ENCODE data around the gene CRKL.
"Not testable (repeated sequence)": the region's sequence is repeated elsewhere in the genome, so short reads cannot be mapped to it uniquely, and the experiment has no call there.

The CRKL gene, protein sequence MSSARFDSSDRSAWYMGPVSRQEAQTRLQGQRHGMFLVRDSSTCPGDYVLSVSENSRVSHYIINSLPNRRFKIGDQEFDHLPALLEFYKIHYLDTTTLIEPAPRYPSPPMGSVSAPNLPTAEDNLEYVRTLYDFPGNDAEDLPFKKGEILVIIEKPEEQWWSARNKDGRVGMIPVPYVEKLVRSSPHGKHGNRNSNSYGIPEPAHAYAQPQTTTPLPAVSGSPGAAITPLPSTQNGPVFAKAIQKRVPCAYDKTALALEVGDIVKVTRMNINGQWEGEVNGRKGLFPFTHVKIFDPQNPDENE

DNA sequence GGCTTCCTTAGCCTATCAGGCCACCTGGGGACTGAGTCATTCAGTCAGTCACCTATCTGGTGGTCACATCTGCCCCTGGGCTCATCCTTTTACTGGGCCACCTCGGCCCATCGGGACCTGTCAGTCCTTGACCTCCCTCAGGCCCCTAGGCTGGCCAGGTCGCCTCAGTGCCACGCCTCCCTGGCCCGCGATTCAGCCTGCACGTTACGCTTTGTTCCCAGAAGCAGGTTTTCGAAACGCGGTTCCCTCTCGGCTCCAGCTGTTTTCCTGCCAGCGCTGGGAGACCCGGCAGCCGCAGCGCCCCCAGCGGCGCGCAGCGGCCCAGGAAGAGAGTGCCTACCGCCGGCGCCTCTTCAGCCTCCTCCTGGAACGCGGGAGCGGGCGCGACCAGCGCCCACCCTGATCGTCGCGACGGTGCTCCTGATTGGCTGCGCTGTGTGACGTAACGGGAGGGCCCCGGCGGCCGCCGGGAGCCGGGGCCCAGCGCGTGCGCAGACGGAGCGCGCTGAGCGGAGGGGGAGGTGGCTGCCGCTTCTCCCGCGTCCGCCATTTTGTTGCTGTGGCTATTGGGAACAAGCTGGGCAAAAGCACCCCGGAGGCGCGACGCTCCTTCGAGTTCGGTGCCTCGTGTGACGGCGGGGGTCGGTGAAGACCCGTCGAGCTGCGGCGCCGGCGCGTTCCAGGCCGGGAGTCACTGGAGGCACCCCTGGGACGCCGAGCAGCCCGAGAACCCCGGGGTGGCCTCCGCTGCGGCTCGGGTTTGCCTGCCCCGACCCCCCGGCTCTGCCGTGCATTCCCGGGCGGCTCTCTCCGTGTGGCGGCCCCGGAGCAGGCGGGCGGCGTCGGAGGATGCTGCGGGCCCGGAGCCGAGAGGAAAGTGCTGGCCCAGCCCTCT is at the start of gene CRKL:
Gene CRKL, plus strand, starts transcription at position 492 of the 895 bp plus-strand sequence. CDS start 528 bp downstream, outside the sequence.
- peak; percentile 100 for DNase-seq (ENCODE audit: low spot score)

DNA sequence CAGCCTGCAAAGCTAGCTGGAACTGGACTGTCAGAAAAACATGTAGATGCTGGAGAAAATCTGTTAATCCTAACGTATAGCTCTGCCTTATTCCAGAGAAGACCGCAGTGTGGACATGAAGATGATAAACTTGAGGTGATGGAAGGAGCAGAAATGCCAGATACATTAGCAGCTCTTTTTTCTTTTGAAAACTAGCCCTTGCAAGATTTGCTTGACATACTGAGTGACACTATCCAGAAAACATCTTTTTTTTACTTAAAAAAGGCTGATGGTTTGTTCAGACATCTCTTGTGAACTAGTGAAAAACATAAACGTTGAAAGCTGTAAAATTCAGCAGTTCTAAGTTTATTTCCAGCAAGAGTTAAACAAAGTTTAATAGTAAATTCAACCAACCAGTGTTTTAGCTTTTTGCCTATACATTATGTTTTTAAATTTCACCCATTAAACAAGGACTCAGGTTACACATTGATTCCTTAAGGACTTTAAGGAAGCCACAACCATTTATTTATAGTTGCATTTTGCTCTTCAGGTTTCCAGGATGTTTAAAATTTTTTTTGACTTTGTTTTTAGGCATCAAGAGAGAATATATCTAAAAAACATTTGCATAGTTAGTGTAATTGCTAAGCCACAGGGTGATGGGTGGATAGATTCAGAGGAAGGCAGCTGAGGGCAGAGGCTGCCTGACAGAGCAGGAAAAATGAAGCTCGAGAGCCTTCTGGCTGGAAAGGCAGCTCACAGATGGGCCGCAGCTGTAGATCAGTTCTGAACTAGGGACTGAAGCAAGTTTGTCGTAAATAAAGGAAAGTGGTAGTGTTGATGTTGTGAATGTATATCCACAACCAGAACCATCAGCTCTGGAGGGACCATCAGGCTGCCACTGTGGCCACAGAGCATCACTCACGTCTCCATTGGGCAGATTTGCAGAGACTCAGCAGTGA is 48.9 kb upstream of the CRKL start:
- no peak for DNase-seq (ENCODE audit: low spot score)

DNA sequence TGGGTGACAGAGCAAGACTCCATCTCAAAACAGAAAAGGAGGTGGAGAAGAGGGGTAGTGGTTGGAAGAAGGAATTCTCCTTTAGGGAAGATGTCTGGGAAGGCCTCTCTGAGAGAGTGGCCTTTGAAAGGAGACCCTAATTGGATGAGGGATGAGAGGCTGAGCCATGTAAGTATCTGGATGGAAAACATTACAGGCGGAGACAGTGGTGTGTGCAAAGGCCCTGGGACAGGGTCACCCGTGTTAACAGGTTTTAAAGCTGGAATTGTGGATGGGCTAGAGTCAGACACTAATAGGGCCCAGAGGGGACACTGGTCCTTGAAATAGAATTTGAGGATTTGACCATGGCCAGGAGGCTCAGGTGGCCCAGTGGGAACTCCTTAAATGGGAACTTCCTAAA is 48.0 kb upstream of the CRKL start:
- DNase-seq (ENCODE audit: low spot score), result no peak

DNA sequence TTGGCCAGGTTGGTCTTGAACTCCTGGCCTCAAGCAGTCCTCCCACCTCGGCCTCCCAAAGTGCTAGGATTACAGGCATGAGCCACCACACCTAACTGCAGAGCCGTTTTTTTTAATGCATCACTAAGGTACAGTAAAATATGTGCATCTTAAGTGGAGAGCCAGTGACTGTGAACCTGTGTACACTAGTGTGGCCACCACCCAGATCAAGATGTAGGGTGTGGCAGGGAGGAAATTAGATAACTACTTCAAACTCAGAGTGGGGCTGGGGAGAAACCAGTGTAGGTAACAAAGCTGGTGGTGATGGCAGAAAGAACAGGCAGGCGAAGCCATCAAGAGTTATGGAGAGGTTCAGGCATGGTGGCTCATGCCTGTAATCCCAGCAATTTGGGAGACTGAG is 44.0 kb upstream of the CRKL start:
- no peak for DNase-seq (ENCODE audit: low spot score)

DNA sequence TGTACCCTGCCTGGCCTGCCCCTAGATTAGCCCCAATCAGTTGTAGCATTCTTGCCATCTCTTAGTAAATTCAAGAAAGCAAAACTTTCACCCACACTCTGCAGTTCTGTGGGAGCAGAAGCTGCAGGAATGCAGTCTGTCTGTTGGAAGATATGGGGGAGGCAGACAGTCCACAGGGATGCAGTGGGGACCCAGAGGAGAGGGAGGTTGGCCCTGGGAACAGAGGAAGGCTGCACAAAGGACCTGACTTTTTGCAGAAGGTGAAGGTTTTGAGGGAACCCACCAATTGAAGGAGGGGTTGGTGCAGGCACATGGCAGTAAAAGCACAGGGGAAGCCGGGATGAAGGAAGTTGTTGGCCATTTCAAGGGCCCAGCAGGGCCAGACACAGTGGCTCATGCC is 41.9 kb upstream of the CRKL start:
- DNase-seq (ENCODE audit: low spot score), result no peak

DNA sequence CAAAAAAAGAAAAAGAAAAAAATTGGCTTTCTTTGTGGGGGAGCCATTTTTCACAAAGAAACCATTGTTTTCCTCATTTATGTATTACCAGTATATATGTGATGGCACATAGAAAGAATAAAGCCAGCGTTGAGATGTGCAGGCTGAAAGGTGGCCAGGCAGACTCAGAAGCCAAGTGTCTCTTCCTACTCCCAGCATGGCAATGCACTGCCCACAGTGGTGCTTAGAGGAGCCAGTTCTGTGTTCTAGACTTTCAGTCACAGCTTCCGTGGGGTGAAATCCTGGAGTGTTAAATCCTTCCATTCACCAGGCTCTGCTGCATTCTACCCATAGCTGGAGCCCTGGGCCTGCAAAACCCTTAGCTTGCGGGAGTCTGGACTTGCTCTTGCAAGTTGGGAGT is 39.5 kb upstream of the CRKL start:
- DNase-seq (ENCODE audit: low spot score), result no peak

DNA sequence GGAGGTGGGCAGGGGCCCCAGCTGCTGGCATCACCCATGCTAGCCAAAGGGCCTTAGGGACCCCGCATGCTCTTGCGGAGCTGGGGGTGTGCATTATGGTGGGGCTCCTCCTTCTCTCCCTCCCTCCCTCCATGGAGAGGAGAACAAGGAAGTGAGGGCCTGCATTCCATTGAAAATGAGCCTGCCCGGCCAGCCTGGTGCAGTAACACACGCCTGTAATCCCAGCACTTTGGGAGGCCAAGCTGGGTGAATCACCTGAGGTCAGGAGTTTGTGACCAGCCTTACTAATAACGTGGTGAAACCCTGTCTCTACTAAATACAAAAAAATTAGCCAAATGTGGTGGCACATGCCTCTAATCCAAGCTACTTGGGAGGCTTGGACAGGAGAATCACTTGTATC is 36.0 kb upstream of the CRKL start:
- no peak for DNase-seq (ENCODE audit: low spot score)

DNA sequence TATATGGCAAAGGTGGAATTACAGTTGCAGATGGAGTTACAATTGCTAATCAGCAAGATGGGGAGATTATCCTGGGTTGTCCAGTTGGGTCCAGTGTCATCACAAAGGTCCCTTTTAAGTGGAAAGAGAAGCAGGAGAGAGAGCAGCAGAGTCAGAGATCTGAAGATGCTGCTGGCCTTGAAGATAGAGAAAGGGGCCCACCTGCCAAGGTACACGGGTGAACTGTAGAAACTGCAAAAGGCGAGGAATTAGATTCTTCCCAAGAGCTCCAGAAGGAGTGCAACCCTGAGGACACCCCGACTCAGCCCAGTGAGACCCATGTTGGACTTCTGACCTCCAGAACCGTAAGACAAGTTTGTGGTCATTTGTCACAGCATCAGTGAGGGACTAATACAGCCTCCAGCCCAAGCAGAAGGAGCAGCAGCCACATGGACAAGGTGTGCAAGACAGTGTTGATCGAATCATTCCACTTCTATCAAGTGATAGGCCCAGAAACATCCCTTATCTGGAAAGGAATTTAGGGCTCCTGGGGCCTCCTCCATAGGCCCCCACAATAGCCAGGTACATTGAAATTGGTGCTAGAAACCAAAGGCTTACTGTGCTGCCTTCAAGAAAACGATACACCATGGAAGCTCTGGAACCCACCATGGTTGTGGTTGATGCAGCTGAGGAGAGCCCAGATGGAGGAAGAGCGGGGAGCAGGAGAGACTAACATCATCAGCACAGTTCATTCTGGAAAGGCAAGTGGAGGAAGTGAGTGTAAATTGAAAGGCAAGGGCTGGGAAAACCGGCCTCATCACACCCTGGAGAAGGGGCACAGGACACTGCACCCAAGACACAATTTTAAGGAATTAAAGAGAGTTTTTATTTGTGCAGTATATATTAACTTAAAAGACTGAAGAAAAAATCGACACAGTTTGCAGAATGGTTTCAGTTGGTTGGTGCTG is 35.1 kb upstream of the CRKL start:
- DNase-seq (ENCODE audit: low spot score), result no peak

DNA sequence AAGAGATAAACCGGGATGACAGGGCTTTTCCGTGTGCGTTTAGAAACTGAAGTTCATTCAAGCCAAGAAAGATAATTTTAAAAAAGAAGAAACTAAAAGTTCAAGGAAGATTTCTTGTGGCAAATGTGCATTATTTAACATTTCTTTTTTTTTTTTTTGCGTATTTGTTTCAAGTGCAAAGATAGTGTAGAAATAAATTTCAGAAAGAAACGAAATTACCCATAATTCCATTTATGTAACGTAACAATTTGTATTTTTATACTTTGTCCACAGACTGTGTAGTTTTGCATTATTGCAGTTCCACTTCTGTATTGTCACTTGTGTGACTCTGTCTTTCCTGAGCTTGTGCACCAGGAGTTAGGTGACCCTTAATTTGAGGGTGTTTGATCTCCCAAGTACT is 34.4 kb upstream of the CRKL start:
- no peak for DNase-seq (ENCODE audit: low spot score)

DNA sequence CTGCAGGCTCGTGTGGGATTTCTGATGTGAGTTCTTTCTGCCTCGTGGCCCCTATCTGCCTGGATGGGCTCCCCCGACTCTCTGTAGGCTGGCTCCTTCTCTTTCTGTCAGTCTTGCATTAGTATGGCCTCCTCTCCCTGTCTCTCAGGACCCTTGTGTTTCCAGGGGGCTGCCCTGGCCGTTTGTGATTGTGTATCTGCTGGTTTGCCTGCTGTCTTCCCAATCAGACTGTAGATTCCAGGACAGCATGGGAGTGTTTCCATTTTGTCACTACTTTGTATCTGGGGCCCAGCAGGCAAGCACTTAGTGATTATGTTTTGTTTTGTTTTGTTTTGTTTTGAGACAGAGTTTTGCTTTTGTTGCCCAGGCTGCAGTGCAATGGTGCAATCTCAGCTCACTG is 32.8 kb upstream of the CRKL start:
- no peak for DNase-seq (ENCODE audit: low spot score)

DNA sequence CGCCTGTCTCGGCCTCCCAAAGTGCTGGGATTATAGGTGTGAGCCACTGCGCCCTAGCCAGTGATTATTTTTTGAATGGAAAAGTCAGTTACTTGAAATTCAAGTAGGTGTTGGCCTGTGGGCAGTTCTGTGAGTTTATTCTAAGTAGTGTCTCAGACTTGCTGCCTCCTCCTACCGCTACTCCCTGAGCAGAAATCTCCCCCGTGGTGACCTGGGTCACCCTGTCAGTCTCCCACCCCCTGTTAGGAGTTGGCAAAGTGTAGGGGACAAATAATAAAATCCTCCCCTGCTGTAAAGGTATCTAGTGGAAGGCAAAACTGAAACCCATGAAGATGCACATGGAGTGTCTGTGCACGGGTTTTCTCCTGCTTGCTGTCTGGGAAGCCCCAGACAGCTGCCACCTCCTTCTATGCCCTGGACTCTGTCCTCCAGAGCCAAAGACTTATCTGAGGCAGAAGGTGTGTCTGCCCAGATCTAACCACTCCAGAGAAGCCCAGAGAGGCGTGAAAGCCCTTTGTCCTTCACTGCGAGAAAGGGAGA is 32.1 kb upstream of the CRKL start:
- DNase-seq (ENCODE audit: low spot score), result no peak

DNA sequence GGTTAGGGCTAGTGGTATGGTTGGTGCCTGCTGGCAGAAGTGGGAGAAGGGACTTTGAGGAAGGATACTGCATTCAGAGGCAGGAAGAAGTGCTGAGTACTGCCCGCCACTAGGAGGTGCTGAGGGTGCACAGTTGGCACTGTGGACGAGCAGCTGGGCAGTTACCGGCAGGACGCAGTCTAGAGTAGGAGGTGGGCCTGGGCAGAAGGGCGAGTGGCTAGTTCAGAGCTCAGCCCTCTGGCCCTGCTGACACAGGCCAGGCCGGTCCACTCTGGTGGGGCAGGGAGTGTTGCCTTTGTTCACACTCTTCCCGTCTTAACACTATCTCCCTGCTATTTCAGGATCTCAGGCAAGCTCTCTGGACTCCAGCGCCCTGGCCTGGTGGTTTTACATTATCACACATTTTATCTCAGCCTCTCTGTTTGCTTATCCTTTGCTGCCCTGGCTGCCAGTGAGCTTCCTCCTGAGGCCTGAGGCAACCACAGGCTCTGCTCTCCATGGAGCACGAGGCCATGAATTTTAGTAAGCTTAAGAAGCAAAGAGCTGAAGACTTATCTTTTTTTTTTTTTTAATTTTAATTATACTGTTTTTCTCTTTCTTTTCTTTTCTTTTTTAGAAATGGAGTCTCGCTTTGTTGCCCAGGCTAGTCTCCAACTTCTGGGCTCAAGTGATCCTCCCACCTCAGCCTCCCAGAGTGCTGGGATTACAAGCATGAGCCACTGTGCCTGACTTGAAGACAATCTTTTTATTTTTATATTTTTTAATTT is 31.5 kb upstream of the CRKL start:
- peak; percentile 90 for DNase-seq (ENCODE audit: low spot score)

DNA sequence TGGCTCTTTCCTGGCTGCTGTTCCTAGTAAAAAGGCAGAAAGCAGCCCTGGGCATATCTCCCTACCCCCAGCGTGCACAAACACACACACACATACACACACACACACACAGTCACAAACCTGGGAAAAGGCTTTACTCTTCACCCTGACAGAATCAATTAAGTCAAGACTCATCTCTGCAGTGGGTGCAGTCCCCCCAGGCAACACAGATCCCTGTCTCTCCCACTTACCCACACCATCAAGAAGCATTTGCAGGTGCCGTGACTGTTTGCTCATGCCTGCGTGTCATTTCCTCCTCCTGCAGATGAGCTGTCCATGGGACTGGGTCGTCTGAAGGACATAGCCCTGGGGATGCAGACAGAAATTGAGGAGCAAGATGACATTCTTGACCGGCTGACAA is 29.8 kb upstream of the CRKL start:
- no peak for DNase-seq (ENCODE audit: low spot score)

DNA sequence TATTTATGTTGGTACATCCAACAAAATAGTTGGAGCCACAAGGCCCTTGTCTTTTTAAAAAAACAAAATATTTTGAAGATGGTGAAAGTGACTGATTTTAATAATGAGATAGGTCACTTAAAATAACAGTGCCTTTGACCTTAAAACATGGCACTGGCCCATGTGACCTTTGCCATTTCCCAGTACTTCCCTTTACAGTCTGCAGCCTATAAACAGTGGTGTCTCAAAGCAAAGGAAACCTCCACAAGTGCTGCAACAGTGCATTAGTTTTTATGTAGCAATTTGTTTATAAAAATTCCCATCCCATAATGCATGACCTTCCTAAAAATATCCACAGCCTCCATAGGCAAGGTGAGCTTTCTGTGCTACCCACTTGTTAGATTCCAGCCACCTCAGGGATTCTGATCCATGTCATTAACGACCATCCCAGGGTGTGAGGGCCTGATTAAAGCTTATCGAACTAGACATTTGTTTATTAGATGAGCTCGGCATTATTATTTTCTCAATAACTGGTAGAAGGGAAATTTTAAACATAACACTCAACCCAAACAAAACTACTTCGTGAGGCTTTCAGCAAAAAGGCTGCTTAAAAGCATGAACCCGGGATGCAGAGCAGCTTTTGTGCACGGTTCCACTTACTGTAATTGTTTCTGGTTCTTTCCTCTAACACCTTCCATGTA is 28.0 kb upstream of the CRKL start:
- DNase-seq (ENCODE audit: low spot score), result no peak

DNA sequence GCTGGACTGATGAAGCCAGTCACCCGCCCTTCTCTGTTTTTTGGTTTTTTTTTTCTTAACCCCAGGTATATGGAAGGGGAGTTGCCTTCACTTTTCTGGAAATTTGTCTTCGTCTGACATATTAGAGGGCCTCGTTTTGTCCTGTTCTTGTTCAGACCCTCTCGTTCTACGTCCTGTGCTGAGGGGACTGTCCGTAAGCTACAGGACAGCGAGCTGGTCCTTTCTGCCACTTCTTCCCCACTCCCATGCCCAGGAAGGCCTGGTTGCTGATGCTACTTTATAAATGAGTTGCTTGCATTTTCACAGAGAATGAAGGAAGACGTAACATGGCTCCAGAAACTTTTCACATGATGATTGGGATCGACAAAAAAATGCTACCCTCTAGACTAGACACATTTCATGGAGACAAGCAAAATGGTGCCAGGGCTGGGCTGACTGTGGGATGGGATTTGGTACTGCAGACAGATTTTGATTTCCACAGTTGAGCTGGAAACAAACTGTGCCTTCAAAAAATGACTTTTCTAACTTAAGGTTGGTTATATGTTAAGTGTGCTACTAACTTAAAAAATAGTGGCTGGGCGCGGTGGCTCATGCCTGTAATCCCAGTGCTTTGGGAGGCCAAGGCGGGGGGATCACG is 27.2 kb upstream of the CRKL start:
- no peak for DNase-seq (ENCODE audit: low spot score)

DNA sequence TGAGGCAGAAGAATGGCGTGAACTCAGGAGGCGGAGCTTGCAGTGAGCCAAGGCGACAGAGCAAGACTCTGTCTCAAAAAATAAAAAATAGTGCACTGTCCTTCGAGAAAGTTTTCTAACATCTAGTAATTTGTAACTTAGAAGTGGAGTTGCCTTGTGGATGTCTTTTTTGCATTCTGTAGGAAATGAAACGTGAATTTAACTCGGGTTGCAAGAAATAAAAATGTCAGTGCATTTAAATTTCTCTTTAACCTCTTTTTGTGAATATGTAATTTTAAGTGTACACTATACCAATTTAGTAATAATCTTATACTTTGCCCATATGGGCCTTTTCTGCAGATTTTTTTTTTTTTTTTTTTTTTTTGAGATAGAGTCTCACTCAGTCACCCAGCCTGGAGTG is 26.2 kb upstream of the CRKL start:
- no peak for DNase-seq (ENCODE audit: low spot score)

DNA sequence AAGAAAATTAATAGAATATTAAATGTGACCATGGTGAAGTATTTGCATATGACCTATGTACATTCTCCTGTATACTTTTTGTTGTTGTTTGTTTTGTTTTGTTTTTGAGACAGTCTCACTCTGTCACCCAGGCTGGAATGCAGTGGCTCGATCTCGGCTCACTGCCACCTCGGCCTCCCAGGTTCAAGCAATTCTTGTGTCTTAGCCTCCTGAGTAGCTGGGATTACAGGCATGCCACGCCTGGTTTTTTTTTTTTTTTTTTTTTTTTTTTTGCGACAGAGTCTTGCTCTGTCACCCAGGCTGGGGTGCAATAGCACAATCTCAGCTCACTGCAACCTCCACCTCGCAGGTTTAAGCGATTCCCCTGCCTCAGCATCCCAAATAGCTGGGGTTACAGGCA is 19.5 kb upstream of the CRKL start:
- not testable (repeated sequence) for DNase-seq (ENCODE audit: low spot score)

DNA sequence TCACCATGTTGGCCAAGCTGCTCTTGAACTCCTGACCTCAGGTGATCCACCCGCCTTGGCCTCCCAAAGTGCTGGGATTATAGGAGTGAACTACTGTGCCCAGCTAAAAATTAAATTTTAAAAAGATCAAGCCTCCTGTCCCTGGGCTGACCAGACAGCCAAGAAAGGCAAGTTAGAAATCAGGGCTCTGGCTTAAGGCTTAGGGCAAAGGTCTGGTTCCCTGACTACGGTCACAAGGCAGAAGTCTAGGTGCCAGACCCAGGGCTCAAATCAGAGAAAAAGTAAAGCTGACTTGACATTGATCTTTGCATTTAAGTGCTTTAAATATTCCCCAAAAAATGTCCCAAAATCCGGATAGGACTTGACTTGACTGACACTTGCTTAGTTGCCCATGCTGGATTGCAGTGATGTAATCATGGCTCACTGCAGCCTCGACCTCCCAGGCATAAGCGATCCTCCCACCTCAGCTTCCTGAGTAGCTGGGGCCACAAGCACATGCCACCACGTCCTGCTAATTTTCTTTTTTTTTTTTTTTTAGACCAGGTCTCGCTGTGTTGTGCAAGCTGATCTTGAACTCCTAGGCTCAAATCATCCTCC is 17.3 kb upstream of the CRKL start:
- DNase-seq (ENCODE audit: low spot score), result no peak

Data from iPS-NIHi11 (cell line).